Parathyroid adenoma (tissue), 2 donors: Measurements from ENCODE around the gene PTCHD4.

Experiments used
- H2AFZ ChIP-seq: fragments of 300-600 bp; sonication (generic); one replicate; pipeline ENCODE4 v1.7.0; 2017; ENCODE audit warnings: antibody characterized with exemption, mild to moderate bottlenecking
- H3K27ac ChIP-seq: fragments of 300-600 bp; sonication (generic); one replicate; pipeline ENCODE4 v1.7.0; 2017
- H3K27me3 ChIP-seq: fragments of 300-600 bp; sonication (generic); one replicate; pipeline ENCODE4 v1.7.0; 2017; ENCODE audit warnings: low read length; ENCODE audit not compliant: control insufficient read depth, insufficient read depth
- H3K36me3 ChIP-seq: fragments of 300-600 bp; sonication (generic); one replicate; pipeline ENCODE4 v1.7.0; 2017; ENCODE audit warnings: low read length; ENCODE audit not compliant: control insufficient read depth, insufficient read depth
- H3K4me1 ChIP-seq: fragments of 300-600 bp; sonication (generic); one replicate; pipeline ENCODE4 v1.7.0; 2017; ENCODE audit warnings: control low read depth
- H3K4me2 ChIP-seq: fragments of 300-600 bp; sonication (generic); one replicate; pipeline ENCODE4 v1.7.0; 2017; ENCODE audit warnings: low read length
- H3K4me3 ChIP-seq: fragments of 300-600 bp; sonication (generic); one replicate; pipeline ENCODE4 v1.7.0; 2017; ENCODE audit warnings: low read depth, low read length
- H3K79me2 ChIP-seq: fragments of 300-600 bp; sonication (generic); one replicate; pipeline ENCODE4 v1.7.0; 2017; ENCODE audit warnings: control low read depth
- H3K9ac ChIP-seq: fragments of 300-600 bp; sonication (generic); one replicate; pipeline ENCODE4 v1.7.0; 2017; ENCODE audit warnings: mild to moderate bottlenecking
- H3K9me3 ChIP-seq: fragments of 300-600 bp; sonication (generic); one replicate; pipeline ENCODE4 v1.7.0; 2017; ENCODE audit warnings: low read length; ENCODE audit not compliant: control insufficient read depth
- CTCF ChIP-seq: fragments of 300-600 bp; sonication (generic); IDR thresholded peaks from one replicate; pipeline ENCODE4 v1.7.0; 2017; ENCODE audit warnings: antibody characterized with exemption, mild to moderate bottlenecking
- donor health status: primary hyperparathyroidism.

PTCHD4 gene

GRCh38 chr6:48071833-48072232 is 39.2 kb downstream of the PTCHD4 start:
- H3K27me3 ChIP-seq = no peaks in the 10 kb centered on the region
- no peak overlapping the region for H3K27ac ChIP-seq
- H3K4me1 ChIP-seq = no peaks in the 10 kb centered on the region
- H3K4me2 ChIP-seq = no peak overlapping the region
- no peak overlapping the region for H3K9ac ChIP-seq
- H2AFZ ChIP-seq = no peak overlapping the region
- no peak for TF ChIP-seq CTCF
- no peaks in the 10 kb centered on the region for H3K79me2 ChIP-seq
- no peaks in the 10 kb centered on the region for H3K9me3 ChIP-seq
- H3K4me3 ChIP-seq = no peak overlapping the region
- no peaks in the 10 kb centered on the region for H3K36me3 ChIP-seq

GRCh38 chr6:48069280-48069679 is 41.7 kb downstream of the PTCHD4 start:
- Histone ChIP-seq H3K9ac (no peak overlapping the region), H3K36me3 (no peaks in the 10 kb centered on the region), H3K27me3 (no peaks in the 10 kb centered on the region), H3K4me1 (no peaks in the 10 kb centered on the region), H3K9me3 (no peaks in the 10 kb centered on the region), H3K79me2 (no peaks in the 10 kb centered on the region), H3K4me3 (no peak overlapping the region), H2AFZ (no peak overlapping the region), H3K4me2 (no peak overlapping the region), H3K27ac (no peak overlapping the region)
- no peak for TF ChIP-seq CTCF

GRCh38 chr6:48068278-48069251 is 42.4 kb downstream of the PTCHD4 start:
- H3K27me3 ChIP-seq = no peaks in the 10 kb centered on the region
- no peaks in the 10 kb centered on the region for H3K79me2 ChIP-seq
- no peak for TF ChIP-seq CTCF
- H3K4me3 ChIP-seq = no peak overlapping the region
- H2AFZ ChIP-seq = no peak overlapping the region
- H3K9me3 ChIP-seq = no peaks in the 10 kb centered on the region
- H3K27ac ChIP-seq = no peak overlapping the region
- peak overlapping the region; percentile 47 for H3K4me2 ChIP-seq
- no peaks in the 10 kb centered on the region for H3K36me3 ChIP-seq
- no peak overlapping the region for H3K9ac ChIP-seq
- H3K4me1 ChIP-seq = no peaks in the 10 kb centered on the region

- no peak for TF ChIP-seq CTCF
- Histone ChIP-seq H3K4me1 (no peaks in the 10 kb centered on the region), H2AFZ (no peak overlapping the region), H3K36me3 (no peaks in the 10 kb centered on the region), H3K27me3 (no peaks in the 10 kb centered on the region), H3K79me2 (no peaks in the 10 kb centered on the region), H3K4me3 (no peak overlapping the region), H3K9me3 (no peaks in the 10 kb centered on the region), H3K9ac (no peak overlapping the region), H3K4me2 (no peak overlapping the region), H3K27ac (no peak overlapping the region)
Observed at GRCh38 chr6:48067886-48068277, 43.1 kb downstream of the PTCHD4 start.
